ENCODE data around the gene ACER2.

The ACER2 gene

DNA sequence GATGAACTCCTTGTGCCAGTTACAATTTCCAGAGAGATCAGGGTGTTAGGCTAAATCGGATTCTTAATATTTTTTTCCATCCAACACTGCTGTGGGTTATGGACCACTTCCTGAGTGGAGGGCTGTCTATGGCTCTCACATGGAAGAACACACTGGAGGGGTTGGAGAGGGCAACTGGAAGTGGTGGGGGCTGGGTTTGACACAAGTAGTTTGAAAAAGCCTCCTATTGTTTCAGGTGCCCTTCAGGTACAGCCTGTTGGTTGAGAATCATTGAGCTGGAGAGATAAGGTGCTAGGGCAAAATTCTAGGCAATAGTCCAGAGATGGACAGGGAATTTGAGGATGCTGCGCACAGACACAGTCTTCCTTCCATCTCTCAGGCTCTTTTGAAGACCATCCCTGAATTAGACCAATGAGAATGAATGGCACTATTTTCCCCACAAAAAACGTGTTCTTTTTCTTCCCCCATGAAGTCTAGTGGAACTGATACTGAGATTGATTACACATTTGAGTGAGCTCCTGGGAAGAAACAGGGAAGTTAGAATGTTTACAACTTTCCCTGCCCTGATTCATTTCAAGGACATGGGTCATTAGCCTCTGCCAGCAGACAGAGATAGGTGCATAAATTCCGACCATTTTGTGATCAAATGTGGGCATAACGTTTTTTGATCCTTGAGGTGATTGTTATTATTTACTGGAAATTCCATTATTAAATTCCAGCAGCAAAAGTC is 87.7 kb downstream of the ACER2 start:
- Histone ChIP-seq H3K4me1 (ENCODE audit: control insufficient read depth, insufficient read depth, low read length) (no peaks in the 10 kb centered on the region), H3K36me3 (ENCODE audit: control insufficient read depth in 2 of 2, insufficient read depth in 1 of 2, low read length in 2 of 2) (no peaks in the 10 kb centered on the region), H3K9me3 (ENCODE audit: control insufficient read depth, insufficient read depth, low read depth, low read length) (no peaks in the 10 kb centered on the region), H3K4me3 (ENCODE audit: low read depth, low read length) (no peak overlapping the region), H3K27ac (ENCODE audit: extremely low read depth, low read depth, low read length) (no peak overlapping the region)
- TF ChIP-seq SP2 (tag by site-specific recombination; IDR thresholded peaks at IDR 0.05) (no peak), ZNF292 (tag by site-specific recombination; IDR thresholded peaks at IDR 0.05; ENCODE audit: borderline replicate concordance, low read depth) (no peak), ZXDB (tag by site-specific recombination; IDR thresholded peaks at IDR 0.05) (no peak), ZSCAN18 (tag by site-specific recombination; IDR thresholded peaks at IDR 0.05) (no peak)
- ChIA-PET POLR2A (no interaction called here), CTCF (interaction anchor here (1.0 to 1.3 kb wide), 4 partner anchors 32 to 426 kb away, joined by 3 to 5 read pairs (median 4); no protein-coding TSS in a partner anchor)

GRCh38 chr9:19497276-19497675 is 88.5 kb downstream of the ACER2 start:
- CTCF ChIA-PET = interaction anchor here (1.0 kb wide), 1 partner anchor 32 kb away, joined by 3 read pairs; no protein-coding TSS in a partner anchor
- no peak overlapping the region for H3K4me3 ChIP-seq (ENCODE audit: low read depth, low read length)
- H3K9me3 ChIP-seq (ENCODE audit: control insufficient read depth, insufficient read depth, low read depth, low read length) = no peaks in the 10 kb centered on the region
- POLR2A ChIA-PET = no interaction called here
- no peaks in the 10 kb centered on the region for H3K36me3 ChIP-seq (ENCODE audit: control insufficient read depth in 2 of 2, insufficient read depth in 1 of 2, low read length in 2 of 2)
- no peak overlapping the region for H3K27ac ChIP-seq (ENCODE audit: extremely low read depth, low read depth, low read length)
- H3K4me1 ChIP-seq (ENCODE audit: control insufficient read depth, insufficient read depth, low read length) = no peaks in the 10 kb centered on the region
- TF ChIP-seq IKZF3 (tag by site-specific recombination; IDR thresholded peaks at IDR 0.05) (no peak), ZNF223 (tag by site-specific recombination; IDR thresholded peaks at IDR 0.05) (no peak), ZNF221 (tag by site-specific recombination; IDR thresholded peaks at IDR 0.05; ENCODE audit: borderline replicate concordance) (no peak), ZNF133 (tag by site-specific recombination; IDR thresholded peaks at IDR 0.05) (no peak), ZNF514 (tag by site-specific recombination; IDR thresholded peaks at IDR 0.05) (no peak), ZNF292 (tag by site-specific recombination; IDR thresholded peaks at IDR 0.05; ENCODE audit: borderline replicate concordance, low read depth) (no peak)
- TF ChIP-seq, protein P1, sequence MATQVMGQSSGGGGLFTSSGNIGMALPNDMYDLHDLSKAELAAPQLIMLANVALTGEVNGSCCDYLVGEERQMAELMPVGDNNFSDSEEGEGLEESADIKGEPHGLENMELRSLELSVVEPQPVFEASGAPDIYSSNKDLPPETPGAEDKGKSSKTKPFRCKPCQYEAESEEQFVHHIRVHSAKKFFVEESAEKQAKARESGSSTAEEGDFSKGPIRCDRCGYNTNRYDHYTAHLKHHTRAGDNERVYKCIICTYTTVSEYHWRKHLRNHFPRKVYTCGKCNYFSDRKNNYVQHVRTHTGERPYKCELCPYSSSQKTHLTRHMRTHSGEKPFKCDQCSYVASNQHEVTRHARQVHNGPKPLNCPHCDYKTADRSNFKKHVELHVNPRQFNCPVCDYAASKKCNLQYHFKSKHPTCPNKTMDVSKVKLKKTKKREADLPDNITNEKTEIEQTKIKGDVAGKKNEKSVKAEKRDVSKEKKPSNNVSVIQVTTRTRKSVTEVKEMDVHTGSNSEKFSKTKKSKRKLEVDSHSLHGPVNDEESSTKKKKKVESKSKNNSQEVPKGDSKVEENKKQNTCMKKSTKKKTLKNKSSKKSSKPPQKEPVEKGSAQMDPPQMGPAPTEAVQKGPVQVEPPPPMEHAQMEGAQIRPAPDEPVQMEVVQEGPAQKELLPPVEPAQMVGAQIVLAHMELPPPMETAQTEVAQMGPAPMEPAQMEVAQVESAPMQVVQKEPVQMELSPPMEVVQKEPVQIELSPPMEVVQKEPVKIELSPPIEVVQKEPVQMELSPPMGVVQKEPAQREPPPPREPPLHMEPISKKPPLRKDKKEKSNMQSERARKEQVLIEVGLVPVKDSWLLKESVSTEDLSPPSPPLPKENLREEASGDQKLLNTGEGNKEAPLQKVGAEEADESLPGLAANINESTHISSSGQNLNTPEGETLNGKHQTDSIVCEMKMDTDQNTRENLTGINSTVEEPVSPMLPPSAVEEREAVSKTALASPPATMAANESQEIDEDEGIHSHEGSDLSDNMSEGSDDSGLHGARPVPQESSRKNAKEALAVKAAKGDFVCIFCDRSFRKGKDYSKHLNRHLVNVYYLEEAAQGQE (tag by site-specific recombination; IDR thresholded peaks at IDR 0.05) = no peak
- TF ChIP-seq, protein P2, sequence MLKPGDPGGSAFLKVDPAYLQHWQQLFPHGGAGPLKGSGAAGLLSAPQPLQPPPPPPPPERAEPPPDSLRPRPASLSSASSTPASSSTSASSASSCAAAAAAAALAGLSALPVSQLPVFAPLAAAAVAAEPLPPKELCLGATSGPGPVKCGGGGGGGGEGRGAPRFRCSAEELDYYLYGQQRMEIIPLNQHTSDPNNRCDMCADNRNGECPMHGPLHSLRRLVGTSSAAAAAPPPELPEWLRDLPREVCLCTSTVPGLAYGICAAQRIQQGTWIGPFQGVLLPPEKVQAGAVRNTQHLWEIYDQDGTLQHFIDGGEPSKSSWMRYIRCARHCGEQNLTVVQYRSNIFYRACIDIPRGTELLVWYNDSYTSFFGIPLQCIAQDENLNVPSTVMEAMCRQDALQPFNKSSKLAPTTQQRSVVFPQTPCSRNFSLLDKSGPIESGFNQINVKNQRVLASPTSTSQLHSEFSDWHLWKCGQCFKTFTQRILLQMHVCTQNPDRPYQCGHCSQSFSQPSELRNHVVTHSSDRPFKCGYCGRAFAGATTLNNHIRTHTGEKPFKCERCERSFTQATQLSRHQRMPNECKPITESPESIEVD (tag by site-specific recombination; IDR thresholded peaks at IDR 0.05) = no peak

- Histone ChIP-seq H3K36me3 (ENCODE audit: control insufficient read depth in 2 of 2, insufficient read depth in 1 of 2, low read length in 2 of 2) (no peaks in the 10 kb centered on the region), H3K27ac (ENCODE audit: extremely low read depth, low read depth, low read length) (no peak overlapping the region), H3K4me3 (ENCODE audit: low read depth, low read length) (no peak overlapping the region), H3K9me3 (ENCODE audit: control insufficient read depth, insufficient read depth, low read depth, low read length) (no peaks in the 10 kb centered on the region), H3K4me1 (ENCODE audit: control insufficient read depth, insufficient read depth, low read length) (no peaks in the 10 kb centered on the region)
- POLR2A ChIA-PET = no interaction called here
- no peak for TF ChIP-seq SP3 (tag by site-specific recombination; IDR thresholded peaks at IDR 0.05)
- CTCF ChIA-PET = interaction anchor here (0.8 to 1.0 kb wide), 2 partner anchors 33 to 1540 kb away, joined by 3 read pairs; no protein-coding TSS in a partner anchor
These were observed 89.2 kb downstream of the ACER2 start for GRCh38 chr9:19498015-19498414.

All from HEK293 (cell line).